NCI-H2029 (cell line): ENCODE measurements around the gene CPNE4.
"Not testable (repeated sequence)": the region's sequence is repeated elsewhere in the genome, so short reads cannot be mapped to it uniquely, and the experiment has no call there.

Experiments
- DNase-seq: peaks from one replicate; lab custom pipeline; 2025; lab: John Stamatoyannopoulos, UW

Gene CPNE4

GRCh38 chr3:132034486-132035464 is at the start of gene CPNE4:
TSS of gene CPNE4 (minus strand) at chr3:132035014.
- peak; percentile 63 for DNase-seq

GRCh38 chr3:132083583-132084279 is 48.9 kb upstream of the CPNE4 start:
- DNase-seq: no peak

- DNase-seq: no peak
Measured at GRCh38 chr3:132083159-132083558, 48.3 kb upstream of the CPNE4 start.

GRCh38 chr3:132079147-132079546 is 44.3 kb upstream of the CPNE4 start:
- no peak for DNase-seq

GRCh38 chr3:132073771-132074170 is 39.0 kb upstream of the CPNE4 start:
- no peak for DNase-seq

- DNase-seq: peak; percentile 10
Measured at GRCh38 chr3:132071043-132071442, 36.2 kb upstream of the CPNE4 start.

- DNase-seq: no peak
Measured at GRCh38 chr3:132064114-132064513, 29.3 kb upstream of the CPNE4 start.

DNA sequence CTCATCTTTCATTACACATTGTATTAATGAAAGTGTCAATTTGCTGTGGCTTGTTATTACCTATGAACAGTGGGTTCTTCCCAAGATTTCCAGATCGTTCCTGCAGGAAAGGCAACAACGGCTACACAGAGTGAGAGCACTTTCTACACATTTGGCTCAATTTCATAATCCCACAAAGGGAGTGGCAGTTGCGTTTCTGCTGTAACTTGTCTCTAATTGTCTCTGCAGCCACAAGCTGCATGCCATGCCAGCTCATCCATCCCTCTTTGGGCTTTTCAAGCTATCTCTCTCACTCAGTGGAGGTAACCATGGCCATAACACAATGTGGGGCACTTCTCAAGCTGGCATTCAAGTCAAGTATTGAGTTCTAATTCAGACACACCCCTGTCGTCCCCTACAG is 27.7 kb upstream of the CPNE4 start:
- DNase-seq: no peak

DNA sequence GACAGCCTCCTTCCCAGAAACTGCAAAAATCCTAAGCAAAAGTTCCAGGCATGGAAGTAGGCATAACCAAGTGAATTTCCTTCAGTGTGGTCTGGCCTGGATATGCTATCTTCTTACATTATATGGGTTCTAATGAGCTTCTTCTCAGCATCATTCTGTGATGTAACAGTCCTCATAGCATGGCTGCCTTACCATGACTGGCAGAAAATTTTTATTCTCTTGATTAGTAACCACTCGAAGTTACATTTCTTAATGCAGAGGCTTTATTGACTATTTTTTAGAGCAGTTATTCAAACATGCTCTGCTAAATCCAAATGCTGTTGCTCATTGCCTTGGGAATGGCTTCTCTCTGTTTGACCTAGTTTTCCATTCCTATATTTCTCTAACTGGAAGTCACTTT is 21.1 kb upstream of the CPNE4 start:
- DNase-seq: no peak

DNA sequence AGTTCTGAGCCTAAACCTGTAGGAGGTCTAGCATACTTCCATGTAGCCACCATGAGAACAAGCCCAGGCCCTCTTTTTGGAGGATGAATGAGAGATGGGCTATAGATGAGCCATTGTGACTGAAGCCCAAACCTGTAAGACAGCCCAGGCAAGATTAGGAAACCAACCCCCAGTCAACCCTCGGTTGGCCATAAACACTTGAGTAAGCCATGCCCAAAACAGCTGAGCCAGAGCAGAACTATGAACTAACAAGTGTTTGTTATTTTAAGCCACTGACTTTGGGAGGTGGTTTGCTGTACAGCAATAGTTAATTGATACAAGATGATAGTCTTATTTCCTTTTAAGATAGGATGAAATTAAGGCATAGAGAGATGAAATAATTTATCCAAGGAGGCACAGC is 12.4 kb upstream of the CPNE4 start:
- DNase-seq: no peak

DNA sequence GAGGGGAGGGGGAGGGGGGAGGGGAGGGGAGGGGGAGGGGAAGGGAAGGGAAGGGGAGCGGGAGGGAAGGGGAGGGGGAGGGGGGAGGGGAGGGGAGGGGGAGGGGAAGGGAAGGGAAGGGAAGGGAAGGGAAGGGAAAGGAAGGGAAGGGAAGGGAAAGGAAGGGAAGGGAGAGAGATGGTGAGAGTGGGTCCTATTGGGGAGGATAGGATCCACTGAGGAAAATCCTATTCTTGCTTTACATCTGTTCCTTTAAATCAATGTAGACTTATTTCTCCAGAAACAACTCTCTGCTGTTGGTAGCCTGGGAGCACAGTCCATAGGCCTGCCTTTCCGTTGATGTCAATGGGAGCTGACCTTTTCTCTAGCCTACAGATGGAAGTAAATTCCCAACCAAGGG is 10.1 kb upstream of the CPNE4 start:
- DNase-seq: not testable (repeated sequence)

DNA sequence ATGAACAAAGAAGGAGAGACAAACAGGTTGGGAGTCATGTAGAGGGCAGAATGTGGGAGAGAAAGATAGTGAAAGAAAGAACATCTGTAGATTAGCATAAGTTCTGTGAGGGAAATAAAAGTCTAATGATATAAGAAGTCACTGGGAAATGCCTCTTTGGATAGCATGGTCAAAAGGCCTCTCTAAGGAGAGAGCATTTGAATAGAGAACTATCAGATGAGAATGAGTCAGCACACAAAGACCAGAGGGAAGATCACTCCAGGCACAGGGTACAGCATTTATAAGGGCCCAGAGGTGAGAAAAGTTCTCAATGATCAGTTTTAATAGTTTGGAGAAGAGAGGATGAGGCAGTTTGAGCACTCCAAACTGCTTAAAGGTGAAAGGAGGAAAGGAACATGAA is 7.9 kb upstream of the CPNE4 start:
- DNase-seq: no peak

DNA sequence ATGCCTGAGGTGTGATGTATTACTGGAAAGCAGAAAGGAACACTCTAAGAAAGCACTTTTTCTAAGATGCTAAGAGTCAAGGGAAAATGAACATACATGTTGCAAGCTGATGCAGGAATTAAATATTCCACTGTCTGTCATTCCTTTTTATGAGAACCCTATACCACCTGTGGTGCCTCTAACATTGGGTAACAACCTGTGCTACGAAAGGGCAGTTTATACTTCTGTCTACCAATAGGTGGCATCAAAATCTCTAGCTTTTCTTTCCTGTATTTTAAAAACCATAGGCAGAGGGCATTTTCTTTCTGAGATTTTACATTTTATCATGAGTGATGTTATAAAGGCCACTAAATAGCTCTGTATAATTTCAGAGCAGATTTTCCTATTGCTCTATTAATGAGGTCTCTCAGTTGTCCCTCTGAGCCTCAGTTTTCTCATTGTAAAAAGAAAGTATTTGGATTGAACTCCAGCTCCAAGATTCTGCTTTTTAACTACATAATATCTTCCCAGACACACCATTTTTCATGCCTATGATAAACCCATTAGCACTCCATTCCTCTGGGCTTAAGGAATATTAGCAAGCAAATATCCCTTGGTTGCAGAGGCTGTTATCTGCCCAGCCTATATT is 3.5 kb upstream of the CPNE4 start:
- DNase-seq: peak; percentile 0

- DNase-seq: no peak
Measured at GRCh38 chr3:132037581-132037980, 2.8 kb upstream of the CPNE4 start.

DNA sequence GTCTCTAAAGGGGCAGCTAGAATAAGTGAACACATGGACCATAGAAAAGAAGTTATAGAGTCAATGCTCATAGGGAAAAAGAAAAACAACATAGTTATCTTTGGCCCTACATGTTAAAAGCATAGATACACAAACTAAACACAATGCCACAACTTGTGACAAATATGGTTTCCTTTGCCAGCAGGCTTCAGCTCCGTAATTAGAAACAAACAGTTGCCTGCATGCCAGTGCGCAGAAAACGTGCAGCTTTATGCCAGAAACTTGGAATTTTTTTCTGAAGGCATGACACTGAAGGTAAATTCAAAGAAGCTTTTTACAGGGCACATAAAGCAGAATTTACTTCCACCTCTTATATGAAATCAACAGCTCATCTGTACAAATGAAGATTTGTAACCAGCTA is 2.2 kb upstream of the CPNE4 start:
- DNase-seq: no peak

DNA sequence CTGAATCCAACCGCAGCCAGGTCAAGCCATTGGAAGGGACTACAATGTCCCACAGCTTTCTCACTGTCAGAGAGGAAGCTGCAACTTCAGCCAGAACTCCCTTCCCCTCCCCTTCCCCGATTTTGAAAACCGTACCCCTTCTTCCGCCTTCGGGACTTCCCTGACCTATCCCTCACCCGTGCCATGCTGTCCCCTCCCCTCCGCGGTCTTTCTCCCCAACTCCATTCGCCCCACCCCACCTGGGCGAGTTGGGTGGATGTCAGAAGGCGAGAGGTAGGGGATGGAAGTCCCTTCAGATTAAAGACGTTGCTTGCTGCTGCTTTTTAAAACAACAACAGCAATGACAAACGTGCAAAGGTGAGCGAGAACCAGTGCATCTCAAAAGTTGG is 723 bp downstream of the CPNE4 start:
- no peak for DNase-seq

- no peak for DNase-seq
Measured at GRCh38 chr3:132033471-132033870, 1.3 kb downstream of the CPNE4 start.

DNA sequence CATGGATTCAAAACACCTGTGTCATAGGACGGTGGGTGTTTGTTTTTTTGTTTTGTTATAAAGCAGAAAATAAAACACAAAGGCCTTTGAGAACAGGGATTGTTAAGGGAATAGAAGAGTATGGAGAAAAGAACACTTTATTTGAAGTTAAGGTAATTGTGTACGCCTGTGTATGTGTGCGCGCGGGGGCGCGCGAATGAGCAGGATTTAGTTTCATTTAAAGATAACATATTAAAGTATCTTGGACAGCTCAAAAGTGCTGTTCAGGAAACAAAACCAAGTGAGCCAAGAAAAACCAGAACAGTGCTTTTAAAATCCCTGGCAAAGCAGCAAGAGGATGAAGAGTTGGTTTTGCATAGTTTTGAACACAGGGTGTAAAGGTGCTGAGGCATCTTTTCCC is 1.9 kb downstream of the CPNE4 start:
- DNase-seq: no peak

DNA sequence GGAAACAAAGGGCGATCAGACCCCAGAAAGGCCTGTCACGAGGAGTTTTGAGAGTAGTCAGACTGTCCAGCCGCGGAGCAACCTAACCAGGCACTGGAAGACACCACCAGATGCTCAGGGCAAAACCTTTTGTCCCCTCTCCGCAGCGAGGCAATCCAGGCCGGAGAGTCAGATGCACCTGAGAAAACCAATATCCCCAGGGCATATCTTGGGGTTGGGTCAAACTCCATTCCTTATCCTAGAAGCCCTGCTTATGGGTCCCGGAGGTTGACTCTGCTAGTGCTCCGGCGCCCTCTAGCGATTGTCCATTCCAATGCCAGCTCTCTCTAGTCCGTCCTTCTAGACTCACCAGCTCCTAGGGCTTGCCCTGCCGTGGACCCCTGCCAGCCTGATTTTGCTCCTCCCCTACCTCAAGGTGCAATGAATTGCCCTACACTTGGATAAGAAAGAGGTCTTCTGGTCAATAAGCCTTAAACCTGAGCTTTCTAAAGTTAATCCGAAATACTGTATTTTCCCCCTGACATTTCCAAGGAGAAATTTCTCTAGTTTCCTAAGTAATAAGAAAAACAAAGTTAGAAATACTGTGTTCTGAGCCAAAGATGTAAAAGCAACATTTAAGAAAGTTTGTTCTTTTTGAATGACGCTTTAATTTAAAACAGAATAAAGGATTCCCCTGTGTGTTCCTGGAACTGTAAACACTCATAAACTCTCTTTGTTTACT is 5.5 kb downstream of the CPNE4 start:
- DNase-seq: peak; percentile 61

DNA sequence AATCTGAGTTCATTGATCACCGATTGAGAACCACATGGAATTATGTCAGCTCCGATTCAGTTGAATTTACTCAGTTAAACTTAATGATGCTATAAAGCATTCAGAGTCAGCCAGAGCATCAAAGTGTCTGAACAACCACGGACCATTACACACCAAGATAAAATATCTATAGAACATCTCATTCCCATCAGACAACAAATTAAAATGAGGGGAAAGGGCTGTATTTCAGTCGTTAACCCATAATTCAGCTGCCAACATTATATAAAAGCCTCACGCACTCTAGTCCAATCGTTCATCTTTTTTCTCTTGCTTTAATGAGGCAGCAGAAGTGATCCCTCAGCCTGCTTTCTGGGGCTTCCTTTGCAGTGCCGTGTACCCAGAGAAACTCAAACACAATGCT is 11.9 kb downstream of the CPNE4 start:
- no peak for DNase-seq

DNA sequence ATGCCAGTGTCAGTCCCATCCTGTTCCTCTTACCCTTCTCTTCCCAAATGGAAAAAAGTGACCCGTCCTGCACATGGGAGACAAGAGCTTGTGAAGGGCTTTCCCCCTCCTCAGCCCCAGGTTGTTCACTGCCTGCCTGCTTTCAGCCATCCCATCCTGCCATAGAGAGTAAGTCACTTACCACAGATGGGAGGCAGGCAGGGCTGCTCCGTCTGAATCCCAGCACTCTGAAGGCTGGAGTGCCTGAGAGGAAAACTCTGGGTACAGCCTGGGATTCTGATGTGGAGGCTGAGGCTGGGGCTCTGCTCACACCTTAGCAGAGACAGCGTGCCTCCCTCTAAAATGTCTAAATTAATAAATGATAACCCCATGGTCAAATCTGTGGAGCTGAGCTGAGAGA is 14.8 kb downstream of the CPNE4 start:
- DNase-seq: no peak

DNA sequence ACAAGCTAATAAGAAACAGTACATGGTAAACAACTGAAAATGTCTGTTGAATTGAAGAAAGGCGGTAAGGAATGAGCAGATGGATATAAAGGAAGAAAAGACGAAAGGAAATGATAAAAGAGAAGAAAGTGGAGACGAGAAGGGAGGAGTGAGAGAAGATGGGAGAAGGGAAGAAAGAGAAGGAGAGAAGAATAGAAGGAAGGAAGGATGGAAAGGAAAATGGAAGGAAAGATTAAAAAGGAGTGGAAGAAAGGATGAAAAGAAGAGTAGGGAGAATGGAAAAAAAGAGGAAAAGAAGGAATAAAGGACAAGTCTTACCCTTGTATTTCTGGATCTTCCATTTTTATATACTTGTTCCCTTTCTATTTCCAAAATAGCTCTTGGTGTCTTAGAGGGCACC is 17.7 kb downstream of the CPNE4 start:
- no peak for DNase-seq
